ENCODE data around the gene CCL4L2. TPM values are rescaled to one million over a fixed set of nuclear protein-coding genes. Genes with fewer than 3 reads are reported as not detected.
"Not testable (repeated sequence)": the region's sequence is repeated elsewhere in the genome, so short reads cannot be mapped to it uniquely, and the experiment has no call there.

CCL4L2 gene
- total RNA-seq, 1 donor from 2014 or later, result not detected

- DNase-seq (ENCODE audit: low read depth), result not testable (repeated sequence)
Observed at GRCh38 chr17:36220737-36221580, 10.1 kb downstream of the CCL4L2 start.

- DNase-seq (ENCODE audit: low read depth), result not testable (repeated sequence)
Observed at GRCh38 chr17:36221581-36222100, 10.8 kb downstream of the CCL4L2 start.

- not testable (repeated sequence) for DNase-seq (ENCODE audit: low read depth)
Observed at GRCh38 chr17:36222967-36223366, 12.1 kb downstream of the CCL4L2 start.

GRCh38 chr17:36229644-36230043 lies 18.8 kb downstream of the CCL4L2 start:
- not testable (repeated sequence) for DNase-seq (ENCODE audit: low read depth)

GRCh38 chr17:36242046-36242445 lies 31.2 kb downstream of the CCL4L2 start:
- not testable (repeated sequence) for DNase-seq (ENCODE audit: low read depth)

Other genes with a start within 250 kb of the CCL4L2 start
- gene CCL16, start 229.6 kb upstream of the CCL4L2 start, total RNA-seq, result not detected in 2 replicates
- gene CCL14, start 224.3 kb upstream of the CCL4L2 start, total RNA-seq, result not detected in 2 replicates
- not detected in 2 replicates for gene CCL15, start 209.5 kb upstream of the CCL4L2 start, total RNA-seq
- not detected in 2 replicates for gene CCL23, start 193.1 kb upstream of the CCL4L2 start, total RNA-seq
- gene CCL18, start 146.8 kb upstream of the CCL4L2 start, total RNA-seq, result not detected in 2 replicates
- gene CCL3, start 120.9 kb upstream of the CCL4L2 start, total RNA-seq, result 1.5 TPM in 1 of 2 replicates, not detected in the other
- gene CCL4, start 107.2 kb upstream of the CCL4L2 start, total RNA-seq, result not detected in 2 replicates
- gene TBC1D3B, start 34.4 kb upstream of the CCL4L2 start, total RNA-seq, result 2.2 and 2.4 TPM in 2 replicates
- not detected in 2 replicates for gene CCL3L1, start 14.3 kb upstream of the CCL4L2 start, total RNA-seq
- 0.13 TPM in 1 of 2 replicates, not detected in the other for gene TBC1D3I, start 53.5 kb downstream of the CCL4L2 start, total RNA-seq
- gene TBC1D3G, start 112.8 kb downstream of the CCL4L2 start, total RNA-seq, result not detected in 2 replicates
- gene TBC1D3H, start 177.4 kb downstream of the CCL4L2 start, total RNA-seq, result not detected in 2 replicates